ENCODE measurements around the gene ANKRD12. TPM values are rescaled to one million over a fixed set of nuclear protein-coding genes. Genes with fewer than 3 reads are reported as not detected.

The ANKRD12 gene
- total RNA-seq, 4 donors from 2014 or later: 43.5 to 59.7 (median 52.7) TPM

DNA sequence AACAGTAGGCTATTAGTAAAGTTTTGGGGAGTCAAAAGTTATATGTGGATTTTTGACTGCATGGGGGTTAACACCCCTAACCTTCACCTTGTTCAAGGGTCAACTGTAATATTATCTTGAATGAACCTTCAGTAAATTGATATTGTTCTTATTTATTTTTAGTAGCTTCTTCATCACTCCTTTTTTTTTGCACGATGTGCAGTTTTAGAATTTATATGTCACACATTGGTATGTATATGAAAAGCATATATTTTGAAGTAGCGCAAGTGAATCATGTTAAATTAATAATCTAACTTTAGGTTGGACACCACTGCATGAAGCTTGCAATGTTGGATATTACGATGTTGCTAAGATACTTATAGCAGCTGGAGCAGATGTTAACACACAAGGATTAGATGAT lies 79.9 kb downstream of the ANKRD12 start:
- Histone ChIP-seq H3K27me3 (no peaks in the 10 kb centered on the region), H3K4me3 (no peak overlapping the region), H3K9me3 (no peaks in the 10 kb centered on the region), H3K27ac (peak overlapping the region in 1 of 4 donors; percentile 36), H3K36me3 (peaks cover 0 to 62% (median 0%) of the 10 kb centered on the region in 3 donors), H3K4me1 (peaks cover 0 to 13% (median 4%) of the 10 kb centered on the region in 4 donors)
- no peak for DNase-seq (ENCODE audit: low spot score in 2 of 2)
- no peak for TF ChIP-seq POLR2A (IDR thresholded peaks at IDR 0.05)
- no peak for TF ChIP-seq EP300 (IDR thresholded peaks at IDR 0.05)
- TF ChIP-seq, protein P1, sequence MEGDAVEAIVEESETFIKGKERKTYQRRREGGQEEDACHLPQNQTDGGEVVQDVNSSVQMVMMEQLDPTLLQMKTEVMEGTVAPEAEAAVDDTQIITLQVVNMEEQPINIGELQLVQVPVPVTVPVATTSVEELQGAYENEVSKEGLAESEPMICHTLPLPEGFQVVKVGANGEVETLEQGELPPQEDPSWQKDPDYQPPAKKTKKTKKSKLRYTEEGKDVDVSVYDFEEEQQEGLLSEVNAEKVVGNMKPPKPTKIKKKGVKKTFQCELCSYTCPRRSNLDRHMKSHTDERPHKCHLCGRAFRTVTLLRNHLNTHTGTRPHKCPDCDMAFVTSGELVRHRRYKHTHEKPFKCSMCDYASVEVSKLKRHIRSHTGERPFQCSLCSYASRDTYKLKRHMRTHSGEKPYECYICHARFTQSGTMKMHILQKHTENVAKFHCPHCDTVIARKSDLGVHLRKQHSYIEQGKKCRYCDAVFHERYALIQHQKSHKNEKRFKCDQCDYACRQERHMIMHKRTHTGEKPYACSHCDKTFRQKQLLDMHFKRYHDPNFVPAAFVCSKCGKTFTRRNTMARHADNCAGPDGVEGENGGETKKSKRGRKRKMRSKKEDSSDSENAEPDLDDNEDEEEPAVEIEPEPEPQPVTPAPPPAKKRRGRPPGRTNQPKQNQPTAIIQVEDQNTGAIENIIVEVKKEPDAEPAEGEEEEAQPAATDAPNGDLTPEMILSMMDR (IDR thresholded peaks at IDR 0.05): no peak
- WGBS, 2 donors: 97% methylated on average over 3 of the region's 3 CpGs

- WGBS, 2 donors: 39 to 58% methylated on average over 3 of the region's 3 CpGs
- Histone ChIP-seq H3K36me3 (peaks cover 0 to 66% (median 0%) of the 10 kb centered on the region in 3 donors), H3K4me1 (peaks cover 0 to 13% (median 4%) of the 10 kb centered on the region in 4 donors), H3K27me3 (no peaks in the 10 kb centered on the region), H3K27ac (peak overlapping the region in 2 of 4 donors; percentile 44 to 57), H3K4me3 (no peak overlapping the region), H3K9me3 (no peaks in the 10 kb centered on the region)
- TF ChIP-seq EP300 (IDR thresholded peaks at IDR 0.05): no peak
- TF ChIP-seq, protein P1 (IDR thresholded peaks at IDR 0.05): no peak
- no peak for TF ChIP-seq POLR2A (IDR thresholded peaks at IDR 0.05)
- no peak for DNase-seq (ENCODE audit: low spot score in 2 of 2)
Measured at GRCh38 chr18:9217743-9218451, 81.3 kb downstream of the ANKRD12 start.

GRCh38 chr18:9221040-9221439 lies 84.5 kb downstream of the ANKRD12 start:
- Histone ChIP-seq H3K36me3 (peaks cover 0 to 71% (median 2%) of the 10 kb centered on the region in 3 donors), H3K27me3 (no peaks in the 10 kb centered on the region)
- 92% methylated on average over 3 of the region's 3 CpGs for WGBS, 2 donors

DNA sequence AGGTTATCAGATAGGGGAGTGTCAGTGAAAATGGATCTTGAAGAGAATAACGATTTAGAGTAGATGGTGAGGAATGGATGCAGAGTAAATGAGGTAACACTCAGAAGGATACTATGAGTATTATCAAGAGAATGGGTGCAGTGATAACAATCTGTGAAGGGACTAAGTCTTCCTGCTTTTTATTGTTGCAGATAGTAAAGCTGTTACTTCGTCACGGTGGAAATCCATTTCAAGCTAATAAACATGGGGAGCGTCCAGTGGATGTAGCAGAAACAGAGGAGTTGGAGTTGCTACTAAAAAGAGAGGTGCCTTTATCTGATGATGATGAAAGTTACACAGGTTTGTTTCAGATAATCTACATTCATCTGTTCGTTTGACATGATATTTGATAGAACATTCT lies 85.1 kb downstream of the ANKRD12 start:
- Histone ChIP-seq H3K4me1 (peaks cover 0 to 13% (median 4%) of the 10 kb centered on the region in 4 donors), H3K27ac (no peak overlapping the region), H3K4me3 (no peak overlapping the region), H3K27me3 (no peaks in the 10 kb centered on the region), H3K9me3 (no peaks in the 10 kb centered on the region), H3K36me3 (peaks cover 0 to 71% (median 2%) of the 10 kb centered on the region in 3 donors)
- TF ChIP-seq, protein P1 (IDR thresholded peaks at IDR 0.05): no peak
- TF ChIP-seq EP300 (IDR thresholded peaks at IDR 0.05) (no peak), POLR2A (IDR thresholded peaks at IDR 0.05) (no peak)
- WGBS, 2 donors: 72 to 80% methylated on average over 5 of the region's 5 CpGs
- DNase-seq (ENCODE audit: low spot score in 2 of 2): no peak

More at GRCh38 chr18:9221040-9221439, 84.5 kb downstream of the ANKRD12 start:
- no peak for DNase-seq (ENCODE audit: low spot score in 2 of 2)
- no peaks in the 10 kb centered on the region for H3K9me3 ChIP-seq
- TF ChIP-seq EP300 (IDR thresholded peaks at IDR 0.05) (no peak), POLR2A (IDR thresholded peaks at IDR 0.05) (no peak)
- TF ChIP-seq, protein P1 (IDR thresholded peaks at IDR 0.05): no peak
- H3K27ac ChIP-seq: no peak overlapping the region
- peaks cover 0 to 13% (median 4%) of the 10 kb centered on the region in 4 donors for H3K4me1 ChIP-seq
- no peak overlapping the region for H3K4me3 ChIP-seq

- WGBS, 2 donors: 83 to 91% methylated on average over 5 of the region's 5 CpGs
- Histone ChIP-seq H3K27me3 (no peaks in the 10 kb centered on the region), H3K4me1 (peaks cover 0 to 4% (median under 1%) of the 10 kb centered on the region in 4 donors), H3K4me3 (no peak overlapping the region), H3K36me3 (peaks cover 0 to 77% (median 2%) of the 10 kb centered on the region in 3 donors), H3K9me3 (no peaks in the 10 kb centered on the region), H3K27ac (no peak overlapping the region)
- DNase-seq (ENCODE audit: low spot score in 2 of 2): no peak
- no peak for TF ChIP-seq EP300 (IDR thresholded peaks at IDR 0.05)
- TF ChIP-seq, protein P1 (IDR thresholded peaks at IDR 0.05): no peak
- no peak for TF ChIP-seq POLR2A (IDR thresholded peaks at IDR 0.05)
Measured at GRCh38 chr18:9223356-9223755, 86.8 kb downstream of the ANKRD12 start.

Measured in tibial nerve (tissue), 4 donors.